HAP-1 (cell line): Measurements from ENCODE around the gene CD79A.
"Not testable (repeated sequence)": the region's sequence is repeated elsewhere in the genome, so short reads cannot be mapped to it uniquely, and the experiment has no call there.

Experiments used
- DNase-seq, 2 experiments: peaks; one replicate each; pipeline ENCODE4 v3.0.0-alpha.2; 2016 to 2020; ENCODE audit warnings: low spot score in 2 of 2
- H3K27me3 ChIP-seq: fragments of 250-450 bp; sonication (Bioruptor Pico); 2 replicates; pipeline ENCODE4 v1.5.1; 2020; ENCODE audit warnings: low read depth, mild to moderate bottlenecking, moderate library complexity
- H3K36me3 ChIP-seq: fragments of 250-450 bp; sonication (Bioruptor Pico); replicated peaks from 2 replicates; pipeline ENCODE4 v1.5.1; 2020; ENCODE audit warnings: mild to moderate bottlenecking
- H3K4me1 ChIP-seq: fragments of 250-450 bp; sonication (Bioruptor Pico); 2 replicates; pipeline ENCODE4 v1.5.1; 2020; ENCODE audit warnings: mild to moderate bottlenecking
- H3K4me3 ChIP-seq: fragments of 250-450 bp; sonication (Bioruptor Pico); 2 replicates; pipeline ENCODE4 v1.5.1; 2020; ENCODE audit warnings: mild to moderate bottlenecking, moderate library complexity
- H3K9me3 ChIP-seq: fragments of 250-450 bp; sonication (Bioruptor Pico); 2 replicates; pipeline ENCODE4 v1.5.1; 2020; ENCODE audit warnings: mild to moderate bottlenecking, moderate library complexity
- in situ Hi-C: fragments of 300-500 bp; cut with MboI; formaldehyde crosslinking; loops from 3 replicates; pipeline ENCODE4 v1.14.3; 2020; ENCODE audit warnings: low sequenced_read_pairs, inconsistent platforms, mixed read lengths

Gene CD79A

DNA sequence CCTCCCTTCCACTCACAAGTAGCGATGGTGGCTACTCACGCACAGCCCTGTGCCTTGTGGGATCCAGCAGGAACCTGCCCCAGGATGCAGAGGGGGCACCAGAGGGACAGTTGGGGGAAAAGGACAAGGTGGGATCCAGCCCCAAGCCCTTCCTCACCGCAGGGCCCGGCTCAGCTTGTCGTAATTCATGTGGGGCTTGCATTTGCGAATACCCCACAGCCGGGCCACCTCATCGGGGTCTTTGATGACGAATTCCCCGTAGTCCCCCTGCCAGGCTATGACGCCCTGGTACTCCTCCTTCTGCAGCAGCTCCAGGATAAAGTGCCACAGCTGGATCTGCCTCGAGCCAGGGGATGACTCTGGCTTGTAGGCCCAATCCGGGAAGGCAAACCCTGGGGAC lies 32.6 kb downstream of the CD79A start:
- in situ Hi-C loops, result no loop called here
- no peak for DNase-seq

GRCh38 chr19:41910240-41910991 lies 33.3 kb downstream of the CD79A start:
- in situ Hi-C loops, result no loop called here
- H3K36me3 ChIP-seq, result peaks cover 4% of the 10 kb centered on the region
- no peak overlapping the region for H3K4me3 ChIP-seq
- no peaks in the 10 kb centered on the region for H3K9me3 ChIP-seq
- no peaks in the 10 kb centered on the region for H3K4me1 ChIP-seq
- H3K27me3 ChIP-seq, result peaks cover 40% of the 10 kb centered on the region
- DNase-seq, result no peak

More for the DNA sequence above, 32.6 kb downstream of the CD79A start:
- Histone ChIP-seq H3K4me1 (no peaks in the 10 kb centered on the region), H3K9me3 (no peaks in the 10 kb centered on the region), H3K4me3 (no peak overlapping the region), H3K27me3 (peaks cover 36% of the 10 kb centered on the region), H3K36me3 (peaks cover 11% of the 10 kb centered on the region)

GRCh38 chr19:41910992-41911888 lies 34.2 kb downstream of the CD79A start:
- no peak for DNase-seq
- H3K27me3 ChIP-seq, result peaks cover 49% of the 10 kb centered on the region
- in situ Hi-C loops, result no loop called here
- H3K4me3 ChIP-seq, result no peak overlapping the region
- no peaks in the 10 kb centered on the region for H3K9me3 ChIP-seq
- H3K36me3 ChIP-seq, result peaks cover 4% of the 10 kb centered on the region; the same call in 1 of the 2 replicates
- H3K4me1 ChIP-seq, result no peaks in the 10 kb centered on the region

DNA sequence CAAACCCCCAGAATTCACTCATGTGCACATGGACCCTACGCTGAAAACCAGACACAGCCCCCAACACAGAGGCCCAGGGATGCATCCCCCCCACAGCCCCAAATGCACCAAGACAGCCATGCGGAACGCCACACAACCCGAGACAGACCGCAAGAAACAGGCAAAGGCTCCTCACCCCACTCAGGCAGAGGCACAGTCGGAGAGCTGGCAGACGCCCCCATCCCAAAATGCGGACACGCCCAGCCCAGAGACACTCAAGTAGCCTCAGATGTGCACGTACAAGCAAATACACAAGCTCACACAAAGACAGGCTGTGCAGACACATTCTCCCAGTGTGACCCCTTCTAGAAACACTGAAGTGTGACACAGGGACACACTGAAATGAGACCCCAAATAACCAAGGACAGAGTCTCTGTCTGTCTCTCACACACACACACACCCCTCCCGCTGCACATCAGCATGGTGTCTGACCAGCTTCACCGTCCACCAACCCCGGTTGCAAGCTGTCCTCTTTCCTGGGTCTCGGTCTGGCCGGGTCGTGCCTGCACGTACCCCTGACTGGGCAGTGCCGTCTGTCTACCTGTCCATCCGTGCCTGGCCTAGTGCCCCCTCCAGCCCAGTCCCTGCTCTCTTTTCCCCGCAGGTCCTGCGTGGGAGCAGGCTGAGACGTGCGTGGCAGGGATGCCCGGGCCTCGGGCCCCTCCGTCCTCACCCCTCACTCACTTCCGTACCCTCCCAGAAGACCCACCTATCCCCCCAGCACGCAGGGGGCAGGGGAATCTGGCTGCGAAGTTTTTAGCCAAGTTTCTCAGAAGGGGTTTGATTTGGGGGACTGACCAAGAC lies 35.0 kb downstream of the CD79A start:
- Histone ChIP-seq H3K4me3 (no peak overlapping the region), H3K27me3 (peaks cover 57% of the 10 kb centered on the region), H3K9me3 (no peaks in the 10 kb centered on the region), H3K4me1 (no peaks in the 10 kb centered on the region), H3K36me3 (peaks cover 2% of the 10 kb centered on the region; the same call in 1 of the 2 replicates)
- in situ Hi-C loops, result no loop called here
- DNase-seq, result no peak

GRCh38 chr19:41912899-41913537 lies 35.9 kb downstream of the CD79A start:
- H3K4me1 ChIP-seq, result no peaks in the 10 kb centered on the region
- no peaks in the 10 kb centered on the region for H3K9me3 ChIP-seq
- H3K36me3 ChIP-seq, result no peaks in the 10 kb centered on the region
- H3K27me3 ChIP-seq, result peaks cover 58% of the 10 kb centered on the region
- in situ Hi-C loops, result no loop called here
- DNase-seq, result no peak
- H3K4me3 ChIP-seq, result no peak overlapping the region

DNA sequence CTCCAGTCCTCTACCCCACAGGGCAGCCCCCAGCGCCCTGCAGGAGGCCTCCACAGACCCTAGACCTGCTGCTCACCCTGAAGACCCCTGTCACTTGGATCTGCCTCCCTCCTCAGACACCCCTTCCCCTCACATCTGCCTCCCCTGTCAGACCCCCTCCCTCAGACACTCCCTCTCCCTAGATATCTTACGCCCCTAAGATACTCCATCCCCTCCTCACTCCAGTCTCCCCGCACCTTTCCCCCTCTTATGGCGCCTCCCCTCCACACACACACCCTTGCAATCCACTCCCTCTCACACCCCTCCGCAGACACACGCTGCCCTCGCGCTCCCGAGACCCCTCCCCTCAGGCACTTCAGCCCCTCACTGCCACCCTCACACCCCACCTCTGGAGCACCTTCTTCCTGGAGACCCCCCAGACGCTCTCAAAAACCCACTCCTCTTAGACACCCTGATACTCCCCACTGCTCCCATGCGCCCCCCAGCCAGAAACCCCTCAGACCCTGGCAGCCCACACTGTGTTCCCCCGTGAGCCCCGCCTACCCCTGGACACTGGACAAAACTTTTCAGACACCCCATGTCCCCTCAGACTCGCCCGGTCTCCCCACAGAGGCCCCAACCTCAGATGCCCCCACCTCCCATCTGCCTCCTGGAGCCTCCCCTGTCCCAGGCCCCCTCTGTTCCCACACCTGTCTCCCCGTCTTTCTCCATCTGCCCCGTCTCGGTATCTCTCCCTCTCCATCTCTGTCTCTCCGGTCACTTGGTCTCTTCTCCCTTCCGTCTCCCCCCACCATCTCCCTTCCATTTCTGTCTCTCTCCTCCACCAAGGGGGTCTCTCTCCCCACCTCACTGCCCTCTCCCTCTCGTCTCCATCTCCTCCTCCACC lies 36.7 kb downstream of the CD79A start:
- Histone ChIP-seq H3K27me3 (peaks cover 58% of the 10 kb centered on the region), H3K4me1 (no peaks in the 10 kb centered on the region), H3K9me3 (no peaks in the 10 kb centered on the region), H3K4me3 (no peak overlapping the region), H3K36me3 (no peaks in the 10 kb centered on the region)
- DNase-seq, result no peak
- in situ Hi-C loops, result no loop called here

DNA sequence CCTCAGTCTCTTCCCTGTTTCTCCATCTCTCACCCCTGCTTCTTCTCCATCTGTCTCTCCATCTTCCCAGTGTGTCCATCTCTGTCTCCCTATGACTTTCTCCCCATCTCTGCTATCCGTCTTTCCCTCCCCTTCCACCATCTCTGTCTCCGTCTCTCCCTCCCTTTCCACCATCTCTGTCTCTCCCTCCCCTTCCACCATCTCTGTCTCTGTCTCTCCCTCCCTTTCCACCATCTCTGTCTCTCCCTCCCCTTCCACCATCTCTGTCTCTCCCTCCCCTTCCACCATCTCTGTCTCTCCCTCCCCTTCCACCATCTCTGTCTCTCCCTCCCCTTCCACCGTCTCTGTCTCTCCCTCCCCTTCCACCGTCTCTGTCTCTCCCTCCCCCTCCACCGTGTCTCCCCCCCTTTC lies 37.4 kb downstream of the CD79A start:
- H3K4me1 ChIP-seq, H3K4me3 ChIP-seq, H3K9me3 ChIP-seq, H3K36me3 ChIP-seq, in situ Hi-C loops, DNase-seq: not testable (repeated sequence)
- peaks cover 58% of the 10 kb centered on the region for H3K27me3 ChIP-seq

DNA sequence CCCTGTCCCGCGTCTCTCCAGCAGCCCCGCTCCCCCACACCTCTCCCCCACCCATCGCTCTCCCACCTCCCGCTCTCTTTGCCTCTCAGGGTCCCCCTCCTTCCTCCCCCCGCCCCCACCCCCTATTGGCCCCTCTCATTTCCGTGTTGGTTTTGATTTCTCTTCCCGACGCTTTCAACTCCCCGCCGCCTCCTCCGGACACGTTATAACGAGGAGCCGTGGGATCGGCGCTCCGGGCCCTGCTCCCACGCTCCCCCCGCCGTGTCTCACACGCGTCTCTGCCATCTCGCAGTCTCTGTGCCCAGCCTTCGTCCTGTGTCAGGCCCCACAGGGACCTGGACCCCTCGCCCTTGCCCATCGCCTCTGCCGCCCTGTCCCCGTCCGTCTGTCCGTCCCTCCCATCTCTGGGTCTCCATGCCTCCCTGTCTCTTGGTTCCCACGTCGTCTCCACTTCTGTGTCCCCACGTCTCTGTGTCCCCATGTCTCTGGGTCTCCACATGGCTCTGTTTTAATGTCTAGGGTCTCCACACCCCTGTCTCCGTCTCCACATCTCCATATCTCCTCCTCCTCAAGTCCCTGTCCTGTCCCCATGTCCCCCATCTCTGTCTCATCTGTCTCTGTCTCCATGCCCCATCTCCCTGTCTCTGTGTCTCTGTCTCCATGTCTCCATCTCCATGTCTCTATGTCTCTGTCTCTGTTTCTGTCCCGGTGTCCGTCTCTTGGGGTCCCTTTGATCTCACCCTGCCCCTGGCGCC lies 38.1 kb downstream of the CD79A start:
- no peak overlapping the region for H3K4me3 ChIP-seq
- no peaks in the 10 kb centered on the region for H3K4me1 ChIP-seq
- H3K36me3 ChIP-seq, result no peaks in the 10 kb centered on the region
- DNase-seq, result no peak
- H3K9me3 ChIP-seq, result no peaks in the 10 kb centered on the region
- in situ Hi-C loops, result no loop called here
- peaks cover 57% of the 10 kb centered on the region for H3K27me3 ChIP-seq

DNA sequence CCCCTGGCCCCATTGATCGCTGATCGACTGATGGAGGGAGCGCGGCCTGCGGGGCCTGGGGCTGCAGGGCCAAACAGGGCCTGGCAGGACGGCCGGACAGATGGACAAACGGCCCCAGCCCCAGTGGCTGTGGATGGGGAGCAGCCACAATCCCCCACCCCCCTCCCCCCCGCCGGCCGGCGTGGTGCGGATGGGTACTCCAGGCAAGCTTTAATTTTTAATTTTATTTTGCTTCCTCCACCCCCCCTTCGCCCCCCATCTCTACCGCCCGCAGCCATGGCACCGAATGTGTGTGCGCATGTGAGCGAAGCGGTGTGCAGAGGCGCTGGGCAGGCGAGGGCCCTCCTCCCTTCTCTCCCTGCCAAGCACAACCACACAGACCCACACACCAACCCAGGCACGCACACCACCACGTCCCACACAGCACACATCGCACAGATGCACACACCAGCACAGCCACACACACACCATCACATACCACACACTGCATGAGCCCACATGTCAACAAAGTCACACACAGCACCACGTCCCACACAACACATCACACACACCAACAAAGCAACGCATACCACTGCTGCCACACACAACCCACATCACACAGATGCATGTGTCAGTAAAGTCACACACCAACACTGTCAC lies 38.8 kb downstream of the CD79A start:
- no peak for DNase-seq
- H3K9me3 ChIP-seq, result no peaks in the 10 kb centered on the region
- no peak overlapping the region for H3K4me3 ChIP-seq
- H3K27me3 ChIP-seq, result peaks cover 55% of the 10 kb centered on the region
- in situ Hi-C loops, result no loop called here
- H3K4me1 ChIP-seq, result no peaks in the 10 kb centered on the region
- no peaks in the 10 kb centered on the region for H3K36me3 ChIP-seq

DNA sequence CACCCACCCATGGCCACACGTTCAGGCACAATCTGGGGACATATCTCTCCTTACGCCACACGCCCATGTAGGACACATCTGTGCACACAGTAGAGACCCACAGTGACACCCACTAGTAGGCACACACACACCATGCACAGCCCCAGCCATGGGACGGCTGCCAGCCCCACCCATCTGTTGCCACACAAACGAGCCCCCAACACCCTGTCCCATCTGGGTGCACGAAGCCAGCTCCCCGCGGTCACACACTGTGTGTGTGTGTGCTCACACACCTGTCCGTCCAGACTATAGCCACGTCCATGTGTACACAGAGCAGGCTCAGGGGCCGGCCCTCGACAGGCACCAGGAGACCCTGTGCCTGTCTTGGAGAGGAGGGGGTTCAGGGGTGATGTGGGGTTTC lies 40.6 kb downstream of the CD79A start:
- Histone ChIP-seq H3K4me1 (no peaks in the 10 kb centered on the region), H3K27me3 (peaks cover 40% of the 10 kb centered on the region), H3K9me3 (no peaks in the 10 kb centered on the region), H3K4me3 (no peak overlapping the region), H3K36me3 (no peaks in the 10 kb centered on the region)
- no peak for DNase-seq
- in situ Hi-C loops, result no loop called here

DNA sequence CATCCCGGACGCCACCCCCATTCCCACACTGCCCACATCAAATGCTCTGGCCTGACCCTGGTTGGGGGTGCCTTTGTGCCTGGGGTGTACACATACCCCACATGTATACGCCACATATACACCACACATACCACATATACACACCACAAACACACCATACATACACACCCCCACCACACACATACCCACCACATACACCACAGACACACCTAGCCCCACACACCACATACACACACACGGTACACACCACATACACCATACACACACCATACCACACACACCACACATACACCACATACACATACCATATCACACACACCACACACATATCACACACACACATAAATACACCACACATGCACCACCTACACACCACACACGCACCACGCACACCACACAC lies 41.0 kb downstream of the CD79A start:
- H3K36me3 ChIP-seq, result no peaks in the 10 kb centered on the region
- no peak overlapping the region for H3K4me3 ChIP-seq
- DNase-seq, result no peak
- no peaks in the 10 kb centered on the region for H3K9me3 ChIP-seq
- H3K27me3 ChIP-seq, result peaks cover 36% of the 10 kb centered on the region
- in situ Hi-C loops, result no loop called here
- H3K4me1 ChIP-seq, result no peaks in the 10 kb centered on the region
